Thymus (tissue), 11 donors: Measurements from ENCODE around the gene ING2. TPM values are rescaled to one million over a fixed set of nuclear protein-coding genes. Genes with fewer than 3 reads are reported as not detected.
"Not testable (repeated sequence)": the region's sequence is repeated elsewhere in the genome, so short reads cannot be mapped to it uniquely, and the experiment has no call there.

Experiments
- DNase-seq, 9 donors: peaks; one replicate each; pipeline ENCODE4 v3.0.0-alpha.2; 2013; ENCODE audit warnings: low spot score in 9 of 9, low read depth in 6 of 9, missing footprints in 1 of 9
- H3K27ac ChIP-seq, 2 donors: one replicate each; pipeline ENCODE4 v1.5.1; 2013; ENCODE audit warnings: control low read depth in 1 of 2, low read depth in 1 of 2, low read length in 1 of 2, mild to moderate bottlenecking in 1 of 2, moderate library complexity in 1 of 2
- H3K27me3 ChIP-seq, 2 donors: one replicate each; pipeline ENCODE4 v1.5.1; 2013; ENCODE audit warnings: low read length in 1 of 2; ENCODE audit not compliant: control insufficient read depth in 2 of 2, insufficient read depth in 1 of 2
- H3K36me3 ChIP-seq, 2 donors: one replicate each; pipeline ENCODE4 v1.5.1; 2013; ENCODE audit warnings: low read length in 1 of 2, mild to moderate bottlenecking in 1 of 2, moderate library complexity in 1 of 2; ENCODE audit not compliant: control insufficient read depth in 2 of 2, insufficient read depth in 2 of 2
- H3K4me1 ChIP-seq, 2 donors: one replicate each; pipeline ENCODE4 v1.5.1; 2013; ENCODE audit warnings: low read length in 2 of 2; ENCODE audit not compliant: control insufficient read depth in 2 of 2, insufficient read depth in 2 of 2
- H3K4me3 ChIP-seq, 2 donors: one replicate each; pipeline ENCODE4 v1.5.1; 2013; ENCODE audit warnings: low read length in 2 of 2, control low read depth in 1 of 2, mild to moderate bottlenecking in 1 of 2
- H3K9me3 ChIP-seq, 2 donors: one replicate each; pipeline ENCODE4 v1.5.1; 2013; ENCODE audit warnings: low read length in 1 of 2, mild to moderate bottlenecking in 1 of 2; ENCODE audit not compliant: control insufficient read depth in 2 of 2, insufficient read depth in 1 of 2
- WGBS: extraction: QIAGEN DNeasy Blood & Tissue Kit; methylation state at CpG from one replicate; pipeline ENCODE4 v1.1.7; 2013; 5-methylcytosine and 5-hydroxymethylcytosine counted together
- polyA plus RNA-seq: library from polyadenylated mRNA; stranded (reverse); fragments of 200-250 nt; gene quantifications from one replicate; pipeline ENCODE4 v1.2.3, GENCODE V29; 2013
- total RNA-seq: library from RNA; stranded (reverse); fragments of 120-200 nt; gene quantifications from one replicate; pipeline ENCODE4 v1.2.4, GENCODE V29; 2013
- donor health status: healthy.

ING2 gene
- total and polyA plus RNA-seq, 2 donors: 14.9 to 26.6 TPM

DNA sequence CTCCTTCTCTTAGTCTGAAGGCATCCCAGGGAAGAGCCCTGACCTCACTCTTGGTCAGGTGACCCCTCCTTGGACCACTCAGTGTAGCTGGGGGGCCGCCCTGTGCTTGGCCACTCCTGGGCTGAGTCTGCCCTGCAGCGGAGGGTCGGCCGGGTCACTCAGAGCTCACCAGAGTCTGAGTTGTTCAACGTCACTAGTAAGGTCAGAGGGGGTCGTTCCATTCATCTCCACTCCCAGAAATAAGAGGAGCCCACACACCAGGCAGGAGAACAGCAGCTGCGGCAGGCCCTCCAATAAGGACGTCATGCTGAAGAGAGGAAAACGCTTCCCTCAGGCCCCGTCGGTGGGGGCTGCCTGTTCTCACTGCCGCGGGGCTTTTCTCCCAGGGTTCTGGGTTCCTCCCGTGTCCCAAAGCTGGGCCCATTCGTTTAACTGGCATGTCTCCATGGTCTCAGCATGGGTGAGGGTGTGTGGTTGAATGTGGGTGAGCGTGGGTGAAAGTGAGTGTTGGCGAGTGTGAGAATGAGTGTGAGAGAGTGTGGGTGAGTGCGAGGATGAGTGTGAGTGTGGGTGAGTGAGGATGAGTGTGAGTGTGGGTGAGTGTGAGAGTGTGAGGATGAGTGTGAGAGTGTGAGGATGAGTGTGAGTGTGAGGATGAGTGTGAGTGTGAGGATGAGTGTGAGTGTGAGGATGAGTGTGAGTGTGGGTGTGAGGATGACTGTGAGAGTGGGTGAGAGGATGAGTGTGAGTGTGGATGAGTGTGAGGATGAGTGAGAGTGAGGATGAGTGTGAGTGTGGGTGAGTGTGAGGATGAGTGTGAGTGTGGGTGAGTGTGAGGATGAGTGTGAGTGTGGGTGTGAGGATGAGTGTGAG is 47.7 kb downstream of the ING2 start:
- WGBS: 95% methylated on average over 18 of the region's 18 CpGs
- Histone ChIP-seq H3K27me3 (no peaks in the 10 kb centered on the region), H3K4me1 (no peaks in the 10 kb centered on the region), H3K27ac (no peak overlapping the region), H3K9me3 (peaks cover 1 to 9% of the 10 kb centered on the region in 2 donors), H3K36me3 (no peaks in the 10 kb centered on the region), H3K4me3 (no peak overlapping the region)
- DNase-seq: no peak

DNA sequence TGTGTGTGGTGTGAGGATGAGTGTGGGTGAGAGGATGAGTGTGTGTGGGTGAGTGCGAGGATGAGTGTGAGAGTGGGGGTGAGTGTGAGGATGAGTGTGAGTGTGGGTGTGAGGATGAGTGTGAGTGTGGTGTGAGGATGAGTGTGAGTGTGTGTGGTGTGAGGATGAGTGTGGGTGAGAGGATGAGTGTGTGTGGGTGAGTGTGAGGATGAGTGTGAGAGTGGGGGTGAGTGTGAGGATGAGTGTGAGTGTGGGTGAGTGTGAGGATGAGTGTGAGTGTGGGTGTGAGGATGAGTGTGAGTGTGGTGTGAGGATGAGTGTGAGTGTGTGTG is 48.3 kb downstream of the ING2 start:
- not testable (repeated sequence) for H3K4me1 ChIP-seq, H3K27ac ChIP-seq, H3K9me3 ChIP-seq, H3K36me3 ChIP-seq, H3K27me3 ChIP-seq, DNase-seq, H3K4me3 ChIP-seq
- WGBS: 0% methylated on average over 1 of the region's 1 CpG

DNA sequence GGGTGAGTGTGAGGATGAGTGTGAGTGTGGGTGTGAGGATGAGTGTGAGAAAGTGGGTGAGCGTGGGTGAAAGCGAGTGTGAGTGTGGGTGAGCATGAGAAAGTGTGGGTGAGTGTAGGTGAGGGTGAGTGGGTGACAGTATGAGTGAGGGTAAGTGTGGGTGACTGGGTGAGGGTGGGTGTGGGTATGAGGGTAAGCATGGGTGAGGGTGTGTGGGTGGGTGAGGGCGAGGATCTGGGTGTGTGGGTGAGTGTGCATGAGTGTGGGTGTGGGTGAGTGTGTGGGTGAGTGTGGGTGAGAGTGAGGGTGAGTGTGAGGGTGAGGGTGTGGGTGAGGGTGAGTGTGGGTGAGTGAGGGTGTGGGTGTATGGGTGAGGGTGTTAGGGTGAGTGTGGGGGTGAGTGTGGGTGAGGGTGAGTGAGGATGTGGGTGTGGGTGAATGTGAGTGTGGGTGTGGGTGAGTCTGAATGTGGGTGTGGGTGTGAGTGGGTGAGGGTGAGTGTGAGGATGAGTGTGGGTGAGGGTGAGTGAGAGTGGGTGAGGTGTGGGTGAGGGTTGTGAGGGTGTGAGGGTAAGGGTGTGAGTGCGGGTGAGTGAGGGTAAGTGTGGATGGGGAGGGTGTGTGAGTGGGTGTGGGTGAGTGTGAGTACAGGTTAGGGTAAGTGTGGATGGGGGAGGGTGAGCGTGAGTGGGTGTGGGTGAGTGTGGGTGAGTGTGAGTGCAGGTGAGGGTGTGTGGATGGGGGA is 48.9 kb downstream of the ING2 start:
- Histone ChIP-seq H3K27ac (peak overlapping the region in 1 of 2 donors; percentile 10), H3K4me1 (no peaks in the 10 kb centered on the region), H3K36me3 (no peaks in the 10 kb centered on the region), H3K9me3 (peaks cover 1 to 9% of the 10 kb centered on the region in 2 donors), H3K4me3 (no peak overlapping the region), H3K27me3 (no peaks in the 10 kb centered on the region)
- WGBS: 99% methylated on average over 5 of the region's 5 CpGs
- no peak for DNase-seq

DNA sequence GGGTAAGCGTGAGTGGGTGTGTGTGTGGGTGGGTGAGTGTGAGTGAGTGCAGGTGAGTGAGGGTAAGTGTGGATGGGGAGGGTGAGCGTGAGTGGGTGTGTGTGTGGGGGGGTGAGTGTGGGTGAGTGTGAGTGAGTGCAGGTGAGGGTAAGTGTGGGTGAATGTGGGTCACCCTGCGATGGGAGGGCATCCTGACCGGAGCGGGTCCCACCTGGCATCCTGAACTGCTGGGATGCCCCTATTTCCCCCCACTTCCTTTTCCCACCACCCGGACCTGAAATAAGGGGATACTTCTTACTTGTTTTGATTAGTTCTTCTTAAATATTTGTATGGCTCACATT is 49.5 kb downstream of the ING2 start:
- Histone ChIP-seq H3K4me3 (no peak overlapping the region), H3K27ac (peak overlapping the region in 1 of 2 donors; percentile 10), H3K36me3 (no peaks in the 10 kb centered on the region), H3K9me3 (peaks cover 1 to 9% of the 10 kb centered on the region in 2 donors), H3K27me3 (peaks cover 0 to 2% of the 10 kb centered on the region in 2 donors), H3K4me1 (no peaks in the 10 kb centered on the region)
- no peak for DNase-seq
- 82% methylated on average over 6 of the region's 6 CpGs for WGBS

DNA sequence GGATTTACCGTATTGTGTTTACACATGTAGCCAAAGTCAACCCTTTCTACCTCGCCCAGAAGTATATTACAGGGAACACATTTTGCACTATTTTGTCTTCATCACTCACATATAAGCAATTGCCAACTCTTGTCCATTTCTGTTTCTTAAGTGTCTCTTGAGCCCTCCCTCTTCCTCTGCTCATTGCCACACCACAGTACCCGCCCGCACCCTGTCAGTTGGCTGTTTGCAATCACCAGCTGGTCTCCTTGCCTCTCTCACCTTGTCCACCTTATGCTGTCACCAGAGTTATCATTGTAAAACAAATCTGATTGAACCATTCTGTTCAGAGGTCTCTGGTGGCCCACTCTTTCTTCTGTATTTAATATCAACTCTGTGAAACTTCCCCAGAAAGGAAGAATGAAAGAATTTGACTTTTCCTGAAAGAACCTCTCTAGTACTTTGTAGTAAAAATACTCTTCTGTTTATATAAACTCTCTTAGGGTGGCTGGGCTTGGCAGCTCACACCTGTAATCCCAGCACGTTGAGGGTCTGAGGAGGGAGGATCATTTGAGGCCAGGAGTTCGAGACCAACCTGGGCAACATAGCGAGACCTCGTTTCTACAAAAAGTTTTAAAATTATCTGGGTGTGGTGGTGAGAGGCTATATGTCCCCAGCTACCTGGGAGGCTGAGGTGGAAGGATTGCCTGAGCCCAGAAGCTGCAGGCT is 50.2 kb downstream of the ING2 start:
- Histone ChIP-seq H3K27ac (no peak overlapping the region), H3K4me3 (no peak overlapping the region), H3K9me3 (peaks cover 1 to 9% of the 10 kb centered on the region in 2 donors), H3K36me3 (no peaks in the 10 kb centered on the region), H3K4me1 (no peaks in the 10 kb centered on the region), H3K27me3 (peaks cover 0 to 2% of the 10 kb centered on the region in 2 donors)
- no peak for DNase-seq
- WGBS: 90% methylated on average over 8 of the region's 8 CpGs

DNA sequence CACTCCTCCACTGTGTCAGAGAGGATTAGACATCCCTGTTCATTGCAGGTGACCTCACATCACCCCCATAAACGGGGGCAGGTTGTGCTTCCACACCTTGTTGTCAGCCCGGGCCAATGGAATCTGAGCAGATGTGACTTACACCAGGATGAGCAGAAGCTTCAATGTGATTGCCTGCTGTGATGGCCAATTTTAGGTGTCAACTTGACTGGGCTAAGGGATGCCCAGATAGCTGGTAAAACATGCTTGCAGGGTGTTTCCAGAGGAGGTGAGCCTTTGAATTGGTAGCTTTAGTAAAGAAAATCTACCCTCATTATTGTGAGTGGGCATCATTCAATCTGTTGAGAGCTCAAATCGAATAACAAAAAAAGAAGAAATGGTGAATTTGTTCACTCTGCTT is 52.1 kb downstream of the ING2 start:
- Histone ChIP-seq H3K27me3 (peaks cover 0 to 2% of the 10 kb centered on the region in 2 donors), H3K36me3 (no peaks in the 10 kb centered on the region), H3K4me1 (no peaks in the 10 kb centered on the region), H3K27ac (no peak overlapping the region), H3K9me3 (peaks cover 1 to 7% of the 10 kb centered on the region in 2 donors), H3K4me3 (no peak overlapping the region)
- WGBS: 84% methylated on average over 3 of the region's 3 CpGs
- no peak for DNase-seq

DNA sequence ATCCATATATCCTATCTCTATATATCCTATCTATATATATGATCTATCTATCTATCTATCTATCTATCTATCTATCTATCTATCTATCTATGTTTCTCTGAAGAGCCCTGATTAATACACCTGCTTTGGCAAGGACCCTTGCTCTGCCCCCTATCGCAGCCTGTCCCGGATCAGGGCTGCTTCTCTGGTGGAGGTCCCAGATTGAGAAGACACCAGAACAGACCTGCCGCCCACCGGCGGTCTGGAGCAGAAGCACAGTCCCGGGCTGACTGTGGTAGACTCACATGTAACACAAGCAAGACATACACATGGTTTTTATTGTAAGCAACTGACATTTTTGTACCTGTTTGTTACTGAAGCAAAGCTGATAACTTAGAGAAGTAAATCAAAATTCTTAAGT is 52.8 kb downstream of the ING2 start:
- 96% methylated on average over 6 of the region's 6 CpGs for WGBS
- Histone ChIP-seq H3K27me3 (peaks cover 0 to 2% of the 10 kb centered on the region in 2 donors), H3K27ac (no peak overlapping the region), H3K4me3 (no peak overlapping the region), H3K9me3 (peaks cover 0 to 1% of the 10 kb centered on the region in 2 donors), H3K36me3 (no peaks in the 10 kb centered on the region), H3K4me1 (no peaks in the 10 kb centered on the region)
- no peak for DNase-seq

DNA sequence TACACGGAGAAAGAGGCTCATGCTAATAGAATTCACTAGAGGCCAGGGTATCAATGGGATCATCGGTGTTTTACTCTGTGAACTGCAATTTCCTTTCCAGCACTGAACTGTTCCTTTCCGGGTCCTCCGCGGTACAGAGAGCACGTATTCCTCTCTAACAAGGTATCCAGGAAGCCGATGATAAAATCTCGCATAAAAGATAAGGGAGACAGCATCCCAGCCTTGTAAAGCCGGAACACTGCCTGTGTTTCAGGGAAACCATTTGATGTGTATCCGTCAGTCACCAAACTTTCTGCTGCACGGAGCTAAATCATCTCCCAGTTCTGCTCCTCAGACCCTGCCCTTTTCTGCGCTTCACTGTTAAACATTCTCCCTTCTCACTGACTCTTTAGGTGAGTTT is 54.0 kb downstream of the ING2 start:
- Histone ChIP-seq H3K27me3 (peaks cover 0 to 2% of the 10 kb centered on the region in 2 donors), H3K4me3 (no peak overlapping the region), H3K36me3 (no peaks in the 10 kb centered on the region), H3K4me1 (no peaks in the 10 kb centered on the region), H3K9me3 (no peaks in the 10 kb centered on the region), H3K27ac (no peak overlapping the region)
- WGBS: 80% methylated on average over 12 of the region's 12 CpGs
- DNase-seq: no peak

DNA sequence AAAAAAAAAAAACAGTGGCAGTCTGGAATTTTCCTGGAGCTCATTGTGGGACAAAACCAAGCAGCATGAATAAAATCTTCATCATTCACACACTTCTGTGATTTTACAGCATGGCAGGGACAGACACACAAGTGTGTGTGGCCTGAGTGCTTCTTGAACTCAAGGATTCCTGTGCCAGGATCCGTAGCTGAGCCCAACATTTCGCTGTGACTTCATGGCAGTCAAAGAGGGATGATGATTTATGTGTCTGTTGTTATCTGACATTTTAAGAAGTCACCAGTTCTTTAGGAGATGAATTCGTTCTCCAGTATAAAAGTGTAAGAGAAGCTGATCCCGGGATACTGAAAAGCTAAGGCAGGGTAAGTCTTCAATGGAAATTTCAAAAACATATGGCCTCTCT is 57.0 kb downstream of the ING2 start:
- Histone ChIP-seq H3K36me3 (no peaks in the 10 kb centered on the region), H3K27me3 (peaks cover 0 to 5% of the 10 kb centered on the region in 2 donors), H3K4me1 (no peaks in the 10 kb centered on the region), H3K4me3 (no peak overlapping the region), H3K9me3 (no peaks in the 10 kb centered on the region), H3K27ac (no peak overlapping the region)
- no peak for DNase-seq
- WGBS: 91% methylated on average over 4 of the region's 4 CpGs
